ENCODE data around the gene CFAP100. TPM values are rescaled to one million over a fixed set of nuclear protein-coding genes. Genes with fewer than 3 reads are reported as not detected.

CFAP100 gene
- total RNA-seq, 1 experiment from 2014 or later, result not detected

GRCh38 chr3:126439968-126440708 is 45.4 kb downstream of the CFAP100 start:
- no peak overlapping the region for H3K4me3 ChIP-seq

GRCh38 chr3:126440709-126440995 is 45.9 kb downstream of the CFAP100 start:
- Histone ChIP-seq H3K79me2 (ENCODE audit: low read depth) (no peaks in the 10 kb centered on the region), H4K20me1 (ENCODE audit: insufficient read depth) (peaks cover 4% of the 10 kb centered on the region; the same call in 1 of the 2 replicates), H3K27ac (no peak overlapping the region), H3F3A (ENCODE audit: insufficient read depth, low read depth) (no peaks in the 10 kb centered on the region), H3K4me1 (replicated peaks; ENCODE audit: insufficient read depth) (no peaks in the 10 kb centered on the region), H3K4me2 (no peak overlapping the region), H3K9me3 (ENCODE audit: insufficient read depth, low read depth) (no peaks in the 10 kb centered on the region), H3K36me3 (ENCODE audit: low read depth) (no peaks in the 10 kb centered on the region), H3K27me3 (ENCODE audit: insufficient read depth, low read depth) (no peaks in the 10 kb centered on the region), H3K4me3 (no peak overlapping the region), H3K9me2 (ENCODE audit: insufficient read depth) (no peaks in the 10 kb centered on the region), H2AFZ (no peak overlapping the region)
- intact Hi-C loops (cut with micrococcal nuclease; ENCODE audit: unreplicated experiment), result no loop called here
- no peak for DNase-seq
- ChIA-PET POLR2A (ENCODE audit: unreplicated experiment) (interaction anchor here (0.6 kb wide), 1 partner anchor 13 kb away, joined by 3 read pairs; no protein-coding TSS in a partner anchor), CTCF (interaction anchor here (0.9 kb wide), 1 partner anchor 16 kb away, joined by 3 read pairs; no protein-coding TSS in a partner anchor)
- TF ChIP-seq EZH2 (IDR thresholded peaks at IDR 0.05; ENCODE audit: low read depth) (no peak), CTCF (conservative IDR thresholded peaks at IDR 0.05) (no peak)
- no TSS peak for BruUV-seq (replicated peaks)

More at GRCh38 chr3:126439968-126440708, 45.4 kb downstream of the CFAP100 start:
- Histone ChIP-seq H3K9me3 (ENCODE audit: insufficient read depth, low read depth) (no peaks in the 10 kb centered on the region), H3K4me2 (no peak overlapping the region), H3K4me1 (replicated peaks; ENCODE audit: insufficient read depth) (no peaks in the 10 kb centered on the region), H3F3A (ENCODE audit: insufficient read depth, low read depth) (no peaks in the 10 kb centered on the region), H4K20me1 (ENCODE audit: insufficient read depth) (peaks cover 4% of the 10 kb centered on the region; the same call in 1 of the 2 replicates), H2AFZ (no peak overlapping the region), H3K9me2 (ENCODE audit: insufficient read depth) (no peaks in the 10 kb centered on the region), H3K36me3 (ENCODE audit: low read depth) (no peaks in the 10 kb centered on the region), H3K27me3 (ENCODE audit: insufficient read depth, low read depth) (no peaks in the 10 kb centered on the region), H3K79me2 (ENCODE audit: low read depth) (no peaks in the 10 kb centered on the region), H3K27ac (no peak overlapping the region)
- BruUV-seq (replicated peaks), result no TSS peak
- TF ChIP-seq CTCF (conservative IDR thresholded peaks at IDR 0.05), result no peak
- no peak for TF ChIP-seq EZH2 (IDR thresholded peaks at IDR 0.05; ENCODE audit: low read depth)
- CTCF ChIA-PET, result interaction anchor here (0.9 kb wide), 1 partner anchor 16 kb away, joined by 3 read pairs; no protein-coding TSS in a partner anchor
- POLR2A ChIA-PET (ENCODE audit: unreplicated experiment), result interaction anchor here (0.6 kb wide), 1 partner anchor 13 kb away, joined by 3 read pairs; no protein-coding TSS in a partner anchor
- intact Hi-C loops (cut with micrococcal nuclease; ENCODE audit: unreplicated experiment), result no loop called here
- no peak for DNase-seq

GRCh38 chr3:126441256-126441880 is 46.7 kb downstream of the CFAP100 start:
- Histone ChIP-seq H3F3A (ENCODE audit: insufficient read depth, low read depth) (no peaks in the 10 kb centered on the region), H3K9me2 (ENCODE audit: insufficient read depth) (no peaks in the 10 kb centered on the region), H4K20me1 (ENCODE audit: insufficient read depth) (peaks cover 4% of the 10 kb centered on the region; the same call in 1 of the 2 replicates), H3K4me2 (no peak overlapping the region), H3K4me3 (no peak overlapping the region), H3K9me3 (ENCODE audit: insufficient read depth, low read depth) (no peaks in the 10 kb centered on the region), H3K36me3 (ENCODE audit: low read depth) (no peaks in the 10 kb centered on the region), H3K79me2 (ENCODE audit: low read depth) (no peaks in the 10 kb centered on the region), H3K27me3 (ENCODE audit: insufficient read depth, low read depth) (no peaks in the 10 kb centered on the region), H2AFZ (no peak overlapping the region), H3K27ac (no peak overlapping the region), H3K4me1 (replicated peaks; ENCODE audit: insufficient read depth) (no peaks in the 10 kb centered on the region)
- DNase-seq, result no peak
- ChIA-PET POLR2A (ENCODE audit: unreplicated experiment) (no interaction called here), CTCF (no interaction called here)
- BruUV-seq (replicated peaks), result no TSS peak
- TF ChIP-seq CTCF (conservative IDR thresholded peaks at IDR 0.05) (no peak), EZH2 (IDR thresholded peaks at IDR 0.05; ENCODE audit: low read depth) (no peak)
- intact Hi-C loops (cut with micrococcal nuclease; ENCODE audit: unreplicated experiment), result no loop called here

Measured in PC-9 (cell line).